GM10266 (cell line): ENCODE results near the gene SH2B3.

ENCODE experiments used
- DNase-seq: peaks from one replicate; pipeline ENCODE4 v3.0.0; 2012; ENCODE audit errors: extremely low spot score
- CTCF ChIP-seq: IDR thresholded peaks from 2 replicates; pipeline ENCODE4 v1.5.1; 2012; ENCODE audit warnings: mild to moderate bottlenecking, low read depth; ENCODE audit not compliant: control insufficient read depth, insufficient read depth; ENCODE audit errors: missing control alignments

The SH2B3 gene

GRCh38 chr12:111442301-111443045, 36.8 kb downstream of the SH2B3 start:
- no peak for TF ChIP-seq CTCF
- no peak for DNase-seq

GRCh38 chr12:111443086-111443485, 37.4 kb downstream of the SH2B3 start:
- no peak for DNase-seq
- TF ChIP-seq CTCF: no peak

- no peak for DNase-seq
- TF ChIP-seq CTCF: no peak
These were observed 37.9 kb downstream of the SH2B3 start for GRCh38 chr12:111443586-111443985.

- TF ChIP-seq CTCF: no peak
- no peak for DNase-seq
These were observed 38.7 kb downstream of the SH2B3 start for GRCh38 chr12:111444314-111444924.

GRCh38 chr12:111444925-111445725, 39.4 kb downstream of the SH2B3 start:
- DNase-seq: peak; percentile 87
- TF ChIP-seq CTCF: no peak

- DNase-seq: no peak
- TF ChIP-seq CTCF: no peak
These were observed 40.2 kb downstream of the SH2B3 start for GRCh38 chr12:111445726-111446581.
